H7 (cell line): ENCODE measurements around the gene POGK. TPM values are rescaled to one million over a fixed set of nuclear protein-coding genes. Genes with fewer than 3 reads are reported as not detected.

ENCODE experiments used
- DNase-seq: peaks from one replicate; pipeline ENCODE4 v3.0.0; 2012
- H3K27me3 ChIP-seq: 2 replicates; pipeline ENCODE4 v1.6.0; 2011; ENCODE audit warnings: mild to moderate bottlenecking, low read length; ENCODE audit not compliant: control insufficient read depth, insufficient read depth
- H3K36me3 ChIP-seq: replicated peaks from 2 replicates; pipeline ENCODE4 v1.5.1; 2011; ENCODE audit warnings: low read length; ENCODE audit not compliant: control insufficient read depth, insufficient read depth
- H3K4me3 ChIP-seq: 2 replicates; pipeline ENCODE4 v1.5.1; 2011; ENCODE audit warnings: low read depth, mild to moderate bottlenecking, control low read depth, low read length, moderate library complexity; ENCODE audit not compliant: insufficient read depth
- total RNA-seq: library from RNA; depleted of rRNA; stranded (reverse); fragments of >200 nt; shearing (Covaris generic); gene quantifications from 2 replicates; pipeline ENCODE4 v1.2.3, GENCODE V29; 2014

POGK gene
- total RNA-seq, 1 experiment from 2014 or later: 43.0 TPM

- peaks cover 60% of the 10 kb centered on the region for H3K36me3 ChIP-seq
Observed at GRCh38 chr1:166843322-166843721, 4.0 kb downstream of the POGK start.

GRCh38 chr1:166843769-166844596 lies 4.7 kb downstream of the POGK start:
- no peak for DNase-seq
- peaks cover 66% of the 10 kb centered on the region for H3K36me3 ChIP-seq
- no peak overlapping the region for H3K4me3 ChIP-seq
- no peaks in the 10 kb centered on the region for H3K27me3 ChIP-seq

More at GRCh38 chr1:166843322-166843721, 4.0 kb downstream of the POGK start:
- no peak overlapping the region for H3K4me3 ChIP-seq
- no peaks in the 10 kb centered on the region; the same call in 1 of the 2 replicates for H3K27me3 ChIP-seq
- no peak for DNase-seq

- Histone ChIP-seq H3K4me3 (no peak overlapping the region), H3K27me3 (no peaks in the 10 kb centered on the region), H3K36me3 (peaks cover 74% of the 10 kb centered on the region)
- no peak for DNase-seq
Observed at GRCh38 chr1:166844791-166845190, 5.5 kb downstream of the POGK start.

- H3K36me3 ChIP-seq: peaks cover 71% of the 10 kb centered on the region
Observed at GRCh38 chr1:166848193-166848592, 8.9 kb downstream of the POGK start.

GRCh38 chr1:166849135-166849534 lies 9.9 kb downstream of the POGK start:
- Histone ChIP-seq H3K4me3 (no peak overlapping the region), H3K36me3 (peaks cover 67% of the 10 kb centered on the region), H3K27me3 (no peaks in the 10 kb centered on the region)
- DNase-seq: no peak

More at GRCh38 chr1:166848193-166848592, 8.9 kb downstream of the POGK start:
- DNase-seq: no peak
- Histone ChIP-seq H3K27me3 (no peaks in the 10 kb centered on the region), H3K4me3 (no peak overlapping the region)

- DNase-seq: no peak
- Histone ChIP-seq H3K4me3 (no peak overlapping the region), H3K27me3 (no peaks in the 10 kb centered on the region), H3K36me3 (peaks cover 40% of the 10 kb centered on the region)
Observed at GRCh38 chr1:166852918-166853317, 13.6 kb downstream of the POGK start.

GRCh38 chr1:166855558-166855957 lies 16.3 kb downstream of the POGK start:
- Histone ChIP-seq H3K27me3 (no peaks in the 10 kb centered on the region), H3K36me3 (peaks cover 24% of the 10 kb centered on the region), H3K4me3 (no peak overlapping the region)
- DNase-seq: no peak

GRCh38 chr1:166857995-166858394 lies 18.7 kb downstream of the POGK start:
- Histone ChIP-seq H3K4me3 (no peak overlapping the region), H3K27me3 (no peaks in the 10 kb centered on the region), H3K36me3 (peaks cover 16% of the 10 kb centered on the region)
- no peak for DNase-seq

- no peaks in the 10 kb centered on the region for H3K27me3 ChIP-seq
- no peak overlapping the region for H3K4me3 ChIP-seq
- H3K36me3 ChIP-seq: peaks cover 12% of the 10 kb centered on the region
- no peak for DNase-seq
Observed at GRCh38 chr1:166858726-166859419, 19.6 kb downstream of the POGK start.

GRCh38 chr1:166859597-166859996 lies 20.3 kb downstream of the POGK start:
- Histone ChIP-seq H3K36me3 (peaks cover 12% of the 10 kb centered on the region), H3K4me3 (no peak overlapping the region), H3K27me3 (no peaks in the 10 kb centered on the region)
- peak; percentile 36 for DNase-seq

- H3K27me3 ChIP-seq: no peaks in the 10 kb centered on the region
- H3K4me3 ChIP-seq: no peak overlapping the region
- DNase-seq: no peak
- peaks cover 5% of the 10 kb centered on the region for H3K36me3 ChIP-seq
Observed at GRCh38 chr1:166865926-166866325, 26.7 kb downstream of the POGK start.

- no peaks in the 10 kb centered on the region for H3K27me3 ChIP-seq
- H3K36me3 ChIP-seq: peaks cover 3% of the 10 kb centered on the region
- DNase-seq: no peak
- no peak overlapping the region for H3K4me3 ChIP-seq
Observed at GRCh38 chr1:166868639-166869038, 29.4 kb downstream of the POGK start.

GRCh38 chr1:166869318-166870099 lies 30.2 kb downstream of the POGK start:
- Histone ChIP-seq H3K36me3 (peaks cover 3% of the 10 kb centered on the region), H3K27me3 (no peaks in the 10 kb centered on the region), H3K4me3 (no peak overlapping the region)
- no peak for DNase-seq

GRCh38 chr1:166870584-166870983 lies 31.3 kb downstream of the POGK start:
- Histone ChIP-seq H3K4me3 (no peak overlapping the region), H3K27me3 (no peaks in the 10 kb centered on the region), H3K36me3 (peaks cover 3% of the 10 kb centered on the region)
- DNase-seq: no peak
